GM19043 (cell line): ENCODE data around the gene NEO1.
"Not testable (repeated sequence)": the region's sequence is repeated elsewhere in the genome, so short reads cannot be mapped to it uniquely, and the experiment has no call there.

Source experiments
- ATAC-seq: cut with Tn5 transposase; IDR thresholded peaks from one replicate; pipeline ENCODE4 v1.9.1; 2021; ENCODE audit warnings: low read depth; ENCODE audit not compliant: unreplicated experiment

NEO1 gene

DNA sequence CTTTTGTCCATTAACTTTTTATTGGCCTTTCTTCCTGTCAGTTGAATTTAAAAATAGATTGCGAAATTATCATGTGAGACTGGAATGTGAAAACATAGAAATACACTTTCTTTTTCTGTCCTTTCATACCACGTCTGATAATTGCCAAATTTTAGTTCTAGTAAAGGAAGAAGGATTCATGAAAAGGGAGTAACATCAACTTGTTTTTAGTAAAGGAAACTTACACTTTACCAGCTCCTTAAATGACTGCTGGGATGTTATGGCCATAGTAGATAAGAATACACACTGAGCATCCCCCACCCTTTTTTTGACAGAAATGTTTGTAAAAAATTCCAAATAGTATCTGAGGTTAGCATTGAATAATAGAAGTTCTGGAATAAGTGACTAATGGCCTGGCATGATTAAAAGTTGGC, 137.9 kb downstream of the NEO1 start:
- ATAC-seq: no peak

DNA sequence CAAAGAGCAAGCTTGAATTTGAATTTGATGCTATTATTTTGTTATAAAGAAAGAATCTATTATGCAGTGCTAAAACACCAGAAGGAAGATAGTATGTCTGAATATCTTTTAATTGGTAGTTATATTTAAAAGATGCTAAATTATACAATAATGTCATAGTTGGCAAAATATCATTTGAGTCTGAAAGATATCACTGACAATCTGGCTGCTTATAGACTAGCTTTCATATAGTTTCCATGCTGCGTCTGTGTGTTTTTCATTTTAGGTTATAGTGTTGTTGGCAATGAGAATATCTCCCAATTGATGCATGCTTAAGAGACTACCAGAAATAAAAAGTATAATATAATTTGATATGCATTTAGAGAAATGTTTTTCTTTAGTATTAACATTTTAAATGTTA, 142.9 kb downstream of the NEO1 start:
- no peak for ATAC-seq

- ATAC-seq: no peak
These were observed 143.8 kb downstream of the NEO1 start for GRCh38 chr15:73196113-73196512.

DNA sequence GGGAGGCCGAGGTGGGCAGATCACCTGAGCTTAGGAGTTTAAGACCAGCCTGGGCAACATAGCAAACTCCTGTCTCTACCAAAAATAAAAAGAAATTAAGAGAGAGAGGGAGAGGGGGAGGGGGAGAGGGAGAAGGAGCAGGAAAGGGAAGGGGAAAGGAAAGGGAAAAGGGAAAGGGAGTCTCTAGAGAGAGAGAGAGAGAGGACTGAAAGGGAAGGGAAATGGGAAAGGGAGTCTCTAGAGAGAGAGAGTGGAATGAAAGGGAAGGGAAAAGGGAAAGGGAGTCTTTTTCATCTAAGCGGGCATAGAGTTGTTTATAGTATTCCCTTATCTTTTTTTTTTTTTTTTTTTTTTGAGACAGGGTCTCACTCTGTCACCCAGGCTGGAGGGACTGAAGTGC, 148.1 kb downstream of the NEO1 start:
- ATAC-seq: no peak

GRCh38 chr15:73210630-73211029, 158.4 kb downstream of the NEO1 start:
- no peak for ATAC-seq

DNA sequence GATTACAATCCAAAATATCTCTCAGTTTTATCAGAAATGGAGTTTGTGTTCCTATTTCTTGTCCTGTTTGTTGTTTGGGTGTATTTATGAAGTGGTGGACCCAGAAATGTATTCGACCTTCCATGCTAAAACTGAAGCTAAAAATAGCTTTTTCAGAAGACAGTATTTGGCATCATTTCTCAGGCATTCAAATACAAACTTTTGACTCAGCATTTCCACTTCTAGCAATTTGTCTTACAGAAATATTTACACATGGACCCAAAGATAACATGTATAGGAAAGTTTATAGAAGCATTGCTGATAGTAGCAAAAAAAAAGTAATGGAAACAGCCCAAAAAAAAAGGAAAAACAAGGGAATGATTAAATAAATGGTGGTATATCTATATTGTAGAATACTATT, 160.2 kb downstream of the NEO1 start:
- no peak for ATAC-seq

DNA sequence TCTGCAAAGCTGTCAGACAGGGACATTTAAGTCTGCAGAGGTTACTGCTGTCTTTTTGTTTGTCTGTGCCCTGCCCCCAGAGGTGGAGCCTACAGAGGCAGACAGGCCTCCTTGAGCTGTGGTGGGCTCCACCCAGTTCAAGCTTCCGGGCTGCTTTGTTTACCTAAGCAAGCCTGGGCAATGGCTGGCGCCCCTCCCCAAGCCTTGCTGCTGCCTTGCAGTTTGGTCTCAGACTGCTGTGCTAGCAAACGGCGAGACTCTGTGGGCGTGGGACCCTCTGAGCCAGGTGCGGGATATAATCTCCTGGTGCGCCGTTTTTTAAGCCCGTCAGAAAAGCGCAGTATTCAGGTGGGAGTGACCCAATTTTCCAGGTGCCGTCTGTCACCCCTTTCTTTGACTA, 169.2 kb downstream of the NEO1 start:
- not testable (repeated sequence) for ATAC-seq

GRCh38 chr15:73225358-73226015, 173.2 kb downstream of the NEO1 start:
- no peak for ATAC-seq

- no peak for ATAC-seq
These were observed 174.0 kb downstream of the NEO1 start for GRCh38 chr15:73226093-73226814.

GRCh38 chr15:73227433-73228056, 175.3 kb downstream of the NEO1 start:
- ATAC-seq: no peak

DNA sequence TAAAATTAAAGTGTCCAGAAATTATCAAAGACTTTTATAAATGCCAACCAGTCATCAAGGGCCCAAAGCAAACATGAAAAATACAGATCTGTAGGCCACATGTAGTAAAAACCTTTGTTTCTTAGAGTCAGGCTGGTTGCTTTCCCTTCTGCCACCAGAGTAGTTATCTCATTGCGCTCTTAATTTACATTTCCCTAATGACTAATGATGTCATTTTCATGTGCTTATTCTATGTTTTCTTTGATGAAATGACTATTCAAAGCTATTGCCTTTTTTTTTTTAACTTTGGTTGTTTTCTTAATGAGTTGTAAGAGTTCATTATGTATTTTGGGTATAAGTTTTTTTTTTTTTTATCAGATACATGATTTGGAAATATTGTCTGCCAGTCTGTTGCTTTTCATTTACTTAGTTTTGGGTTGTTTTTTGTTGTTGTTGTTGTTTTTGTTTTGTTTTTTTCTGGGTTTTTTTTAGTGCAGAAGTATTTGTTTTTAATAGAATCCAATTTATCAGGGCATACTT, 175.9 kb downstream of the NEO1 start:
- ATAC-seq: no peak

DNA sequence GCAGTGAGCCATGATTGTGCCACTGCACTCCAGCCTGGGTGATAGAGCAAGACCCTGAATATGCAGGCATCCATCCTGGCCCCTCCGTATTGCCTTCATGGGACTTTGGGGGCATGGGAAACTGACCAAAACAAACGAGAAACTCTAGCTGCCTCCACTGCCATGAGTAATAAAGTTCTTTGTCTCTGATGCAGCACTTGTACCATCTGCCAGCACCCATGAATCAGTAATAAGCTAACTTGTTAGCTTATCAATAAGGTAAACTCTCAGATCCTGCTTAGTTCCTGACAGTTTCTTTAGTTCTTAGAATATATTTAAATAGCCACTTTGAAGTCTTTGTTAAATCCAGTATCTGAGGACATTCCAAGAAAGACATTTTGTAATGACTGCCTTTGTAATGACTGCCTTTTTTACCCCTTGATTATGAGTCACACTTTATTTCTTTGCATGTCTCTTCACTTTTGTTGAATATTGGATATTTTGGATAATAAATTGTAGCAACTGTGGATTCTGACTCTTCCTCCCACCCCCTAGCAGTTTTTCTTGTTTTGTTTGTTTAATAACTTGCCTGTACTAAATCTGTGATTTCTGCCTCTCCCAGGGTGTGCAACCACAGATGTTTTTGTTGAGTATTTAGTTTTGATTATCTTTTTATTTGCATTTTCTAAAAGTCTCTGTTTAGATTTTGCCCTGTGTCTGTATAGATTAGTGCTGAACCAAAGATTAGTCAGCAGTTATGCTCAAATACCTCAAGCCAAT, 179.6 kb downstream of the NEO1 start:
- ATAC-seq: no peak

- ATAC-seq: no peak
These were observed 180.5 kb downstream of the NEO1 start for GRCh38 chr15:73232776-73233175.

- ATAC-seq: no peak
These were observed 181.4 kb downstream of the NEO1 start for GRCh38 chr15:73233623-73234022.

DNA sequence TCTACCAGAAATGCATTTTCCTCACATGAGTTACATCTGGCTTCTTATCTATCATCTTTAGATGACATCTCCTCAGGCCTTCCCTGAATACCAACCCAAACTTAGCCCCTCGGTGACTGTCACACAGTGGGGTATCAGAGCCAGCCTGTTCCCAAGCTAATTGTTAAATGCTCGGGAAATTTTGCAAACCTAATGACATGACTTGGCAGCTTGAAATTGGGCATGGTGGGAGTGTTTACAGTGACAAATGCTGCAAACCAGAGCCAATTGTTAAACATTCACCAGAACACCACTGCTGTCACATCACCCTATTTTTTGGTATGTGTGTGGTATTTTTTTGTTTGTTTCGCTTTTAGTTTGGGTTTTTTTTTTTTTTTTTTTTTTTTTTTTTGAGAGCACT, 185.6 kb downstream of the NEO1 start:
- ATAC-seq: no peak

- ATAC-seq: no peak
These were observed 187.4 kb downstream of the NEO1 start for GRCh38 chr15:73239564-73240215.

- ATAC-seq: no peak
These were observed 188.7 kb downstream of the NEO1 start for GRCh38 chr15:73240866-73241499.

- ATAC-seq: no peak
These were observed 192.1 kb downstream of the NEO1 start for GRCh38 chr15:73244333-73244732.

- no peak for ATAC-seq
These were observed 194.2 kb downstream of the NEO1 start for GRCh38 chr15:73246439-73246838.

DNA sequence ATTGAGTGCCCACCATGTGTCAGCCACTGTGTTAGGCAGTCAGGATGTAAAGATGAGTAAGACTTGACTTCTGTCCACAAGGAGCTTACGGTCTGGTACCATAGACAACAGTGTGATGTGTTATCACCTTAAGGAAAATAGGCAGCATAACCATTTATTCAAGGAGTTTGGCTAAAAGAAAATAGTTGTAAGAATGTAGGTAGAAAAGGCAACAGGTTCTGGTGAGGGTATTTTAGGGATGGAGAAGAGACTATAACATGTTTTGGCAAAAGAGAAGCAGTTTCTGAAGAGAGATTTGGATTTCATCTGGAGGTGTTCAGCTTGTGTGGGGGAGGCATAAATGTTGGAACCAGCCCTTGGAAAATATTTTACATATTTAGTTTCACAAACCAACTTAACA, 194.6 kb downstream of the NEO1 start:
- no peak for ATAC-seq
